ENCODE results near the gene CRHR2. TPM values are rescaled to one million over a fixed set of nuclear protein-coding genes. Genes with fewer than 3 reads are reported as not detected.
"Not testable (repeated sequence)": the region's sequence is repeated elsewhere in the genome, so short reads cannot be mapped to it uniquely, and the experiment has no call there.

The CRHR2 gene
- total RNA-seq, 2 experiments from 2014 or later: not detected

GRCh38 chr7:30654296-30655090 is 27.8 kb downstream of the CRHR2 start:
- Mint-ChIP-seq H3K36me3 (no peaks in the 10 kb centered on the region), H3K27ac (no peak overlapping the region), H3K4me3 (no peak overlapping the region), H3K9me3 (ENCODE audit: low read depth) (no peaks in the 10 kb centered on the region), H3K4me1 (no peaks in the 10 kb centered on the region), H3K27me3 (no peaks in the 10 kb centered on the region)
- CTCF ChIA-PET: interaction anchor here (1.0 to 1.1 kb wide), 2 partner anchors 85 kb away, joined by 3 to 5 read pairs; no protein-coding TSS in a partner anchor
- DNase-seq (no peak), ATAC-seq (no peak)

- Mint-ChIP-seq H3K27me3 (no peaks in the 10 kb centered on the region), H3K4me3 (no peak overlapping the region), H3K27ac (no peak overlapping the region), H3K36me3 (no peaks in the 10 kb centered on the region), H3K9me3 (ENCODE audit: low read depth) (no peaks in the 10 kb centered on the region), H3K4me1 (no peaks in the 10 kb centered on the region)
- CTCF ChIA-PET: no interaction called here
- ATAC-seq: no peak
- no peak for DNase-seq
These were observed 29.3 kb downstream of the CRHR2 start for GRCh38 chr7:30652698-30653641.

GRCh38 chr7:30652132-30652531 is 30.1 kb downstream of the CRHR2 start:
- no peak for ATAC-seq
- CTCF ChIA-PET: no interaction called here
- H3K27ac Mint-ChIP-seq: no peak overlapping the region
- no peaks in the 10 kb centered on the region for H3K4me1 Mint-ChIP-seq
- H3K4me3 Mint-ChIP-seq: no peak overlapping the region
- peak; percentile 32 for DNase-seq
- H3K9me3 Mint-ChIP-seq (ENCODE audit: low read depth): no peaks in the 10 kb centered on the region
- no peaks in the 10 kb centered on the region for H3K36me3 Mint-ChIP-seq
- H3K27me3 Mint-ChIP-seq: no peaks in the 10 kb centered on the region

GRCh38 chr7:30650421-30650808 is 31.8 kb downstream of the CRHR2 start:
- no peaks in the 10 kb centered on the region for H3K9me3 Mint-ChIP-seq (ENCODE audit: low read depth)
- no peaks in the 10 kb centered on the region for H3K27me3 Mint-ChIP-seq
- DNase-seq: peak; percentile 16
- H3K27ac Mint-ChIP-seq: no peak overlapping the region
- peaks cover 2% of the 10 kb centered on the region for H3K36me3 Mint-ChIP-seq
- no peaks in the 10 kb centered on the region for H3K4me1 Mint-ChIP-seq
- ATAC-seq: no peak
- H3K4me3 Mint-ChIP-seq: no peak overlapping the region
- CTCF ChIA-PET: no interaction called here

- Mint-ChIP-seq H3K4me1 (no peaks in the 10 kb centered on the region), H3K27me3 (no peaks in the 10 kb centered on the region), H3K9me3 (ENCODE audit: low read depth) (no peaks in the 10 kb centered on the region), H3K4me3 (no peak overlapping the region), H3K27ac (no peak overlapping the region), H3K36me3 (peaks cover 6% of the 10 kb centered on the region)
- CTCF ChIA-PET: no interaction called here
- ATAC-seq (no peak), DNase-seq (peak; percentile 32)
These were observed 32.4 kb downstream of the CRHR2 start for GRCh38 chr7:30649717-30650420.

GRCh38 chr7:30648744-30649540 is 33.3 kb downstream of the CRHR2 start:
- Mint-ChIP-seq H3K27me3 (no peaks in the 10 kb centered on the region), H3K4me1 (no peaks in the 10 kb centered on the region), H3K27ac (no peak overlapping the region), H3K9me3 (ENCODE audit: low read depth) (no peaks in the 10 kb centered on the region), H3K36me3 (peaks cover 13% of the 10 kb centered on the region), H3K4me3 (no peak overlapping the region)
- no peak for ATAC-seq
- DNase-seq: peak; percentile 26
- CTCF ChIA-PET: no interaction called here

GRCh38 chr7:30647589-30648364 is 34.5 kb downstream of the CRHR2 start:
- no peaks in the 10 kb centered on the region for H3K27me3 Mint-ChIP-seq
- H3K9me3 Mint-ChIP-seq (ENCODE audit: low read depth): no peaks in the 10 kb centered on the region
- DNase-seq (peak; percentile 38), ATAC-seq (no peak)
- CTCF ChIA-PET: no interaction called here
- H3K36me3 Mint-ChIP-seq: peaks cover 15% of the 10 kb centered on the region
- no peaks in the 10 kb centered on the region for H3K4me1 Mint-ChIP-seq
- H3K4me3 Mint-ChIP-seq: no peak overlapping the region
- no peak overlapping the region for H3K27ac Mint-ChIP-seq

GRCh38 chr7:30646154-30646553 is 36.1 kb downstream of the CRHR2 start:
- Mint-ChIP-seq H3K27ac (no peak overlapping the region), H3K36me3 (peaks cover 15% of the 10 kb centered on the region), H3K9me3 (ENCODE audit: low read depth) (no peaks in the 10 kb centered on the region), H3K27me3 (no peaks in the 10 kb centered on the region), H3K4me3 (no peak overlapping the region), H3K4me1 (no peaks in the 10 kb centered on the region)
- DNase-seq (peak; percentile 40), ATAC-seq (no peak)
- CTCF ChIA-PET: no interaction called here

GRCh38 chr7:30645661-30646060 is 36.6 kb downstream of the CRHR2 start:
- no peaks in the 10 kb centered on the region for H3K4me1 Mint-ChIP-seq
- CTCF ChIA-PET: no interaction called here
- DNase-seq (no peak), ATAC-seq (no peak)
- H3K27me3 Mint-ChIP-seq: no peaks in the 10 kb centered on the region
- peaks cover 15% of the 10 kb centered on the region for H3K36me3 Mint-ChIP-seq
- no peaks in the 10 kb centered on the region for H3K9me3 Mint-ChIP-seq (ENCODE audit: low read depth)
- H3K27ac Mint-ChIP-seq: no peak overlapping the region
- H3K4me3 Mint-ChIP-seq: no peak overlapping the region

GRCh38 chr7:30644286-30644955 is 37.8 kb downstream of the CRHR2 start:
- Mint-ChIP-seq H3K9me3 (ENCODE audit: low read depth) (no peaks in the 10 kb centered on the region), H3K4me1 (no peaks in the 10 kb centered on the region), H3K27me3 (no peaks in the 10 kb centered on the region), H3K27ac (no peak overlapping the region), H3K4me3 (no peak overlapping the region), H3K36me3 (peaks cover 16% of the 10 kb centered on the region)
- ATAC-seq: no peak
- CTCF ChIA-PET: no interaction called here
- peak; percentile 38 for DNase-seq

- Mint-ChIP-seq H3K36me3 (peaks cover 18% of the 10 kb centered on the region), H3K4me1 (no peaks in the 10 kb centered on the region), H3K4me3 (no peak overlapping the region), H3K9me3 (ENCODE audit: low read depth) (no peaks in the 10 kb centered on the region), H3K27me3 (no peaks in the 10 kb centered on the region), H3K27ac (no peak overlapping the region)
- CTCF ChIA-PET: no interaction called here
- ATAC-seq: no peak
- DNase-seq: no peak
These were observed 39.5 kb downstream of the CRHR2 start for GRCh38 chr7:30642789-30643188.

- DNase-seq; H3K4me3 Mint-ChIP-seq; CTCF ChIA-PET; H3K27me3 Mint-ChIP-seq; H3K27ac Mint-ChIP-seq; ATAC-seq; H3K4me1 Mint-ChIP-seq; H3K9me3 Mint-ChIP-seq (ENCODE audit: low read depth): not testable (repeated sequence)
- H3K36me3 Mint-ChIP-seq: peaks cover 18% of the 10 kb centered on the region
These were observed 39.9 kb downstream of the CRHR2 start for GRCh38 chr7:30642322-30642721.

Measured in activated CD8-positive, alpha-beta memory T cell treated with anti-CD3 and anti-CD28 coated beads, Interleukin-2, amount 10 ng/mL, durations not matched to agents 7 days and 5 days (primary cell).